Stimulated activated CD4-positive, alpha-beta T cell treated with anti-CD3 and anti-CD28 coated beads, Interleukin-15, amount 100 ng/mL, for 1 hour (primary cell): ENCODE measurements around the gene PLPP4.

Source experiments
- DNase-seq, 2 donors: peaks; one replicate each; pipeline ENCODE4 v3.0.0-alpha.2; 2020; ENCODE audit warnings: low read depth in 1 of 2, low spot score in 1 of 2

PLPP4 gene

DNA sequence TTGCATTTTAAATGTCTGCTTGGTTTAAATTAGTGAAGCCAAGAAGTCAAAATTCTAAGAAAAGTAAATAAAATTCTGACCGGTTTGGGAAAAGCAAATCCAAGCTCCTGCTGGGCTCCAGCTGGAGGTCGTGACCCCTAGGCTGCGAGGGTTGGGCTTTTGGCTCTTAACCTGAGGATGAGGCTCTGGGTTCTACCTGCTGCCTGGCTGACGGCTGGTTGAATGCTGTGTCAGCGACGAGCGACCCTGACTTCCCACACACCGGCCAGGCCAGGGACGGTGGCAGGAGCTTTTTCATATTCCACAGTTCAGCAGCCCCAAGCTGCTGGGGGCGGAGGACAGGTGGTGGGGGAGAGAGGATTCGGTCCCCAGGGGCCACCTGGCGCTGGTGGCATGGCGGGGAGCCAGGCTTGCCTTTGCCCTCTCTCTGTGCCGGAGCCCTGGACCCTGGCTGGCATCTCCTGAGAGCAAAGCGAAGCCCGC, 843 bp upstream of the PLPP4 start:
- no peak for DNase-seq

DNA sequence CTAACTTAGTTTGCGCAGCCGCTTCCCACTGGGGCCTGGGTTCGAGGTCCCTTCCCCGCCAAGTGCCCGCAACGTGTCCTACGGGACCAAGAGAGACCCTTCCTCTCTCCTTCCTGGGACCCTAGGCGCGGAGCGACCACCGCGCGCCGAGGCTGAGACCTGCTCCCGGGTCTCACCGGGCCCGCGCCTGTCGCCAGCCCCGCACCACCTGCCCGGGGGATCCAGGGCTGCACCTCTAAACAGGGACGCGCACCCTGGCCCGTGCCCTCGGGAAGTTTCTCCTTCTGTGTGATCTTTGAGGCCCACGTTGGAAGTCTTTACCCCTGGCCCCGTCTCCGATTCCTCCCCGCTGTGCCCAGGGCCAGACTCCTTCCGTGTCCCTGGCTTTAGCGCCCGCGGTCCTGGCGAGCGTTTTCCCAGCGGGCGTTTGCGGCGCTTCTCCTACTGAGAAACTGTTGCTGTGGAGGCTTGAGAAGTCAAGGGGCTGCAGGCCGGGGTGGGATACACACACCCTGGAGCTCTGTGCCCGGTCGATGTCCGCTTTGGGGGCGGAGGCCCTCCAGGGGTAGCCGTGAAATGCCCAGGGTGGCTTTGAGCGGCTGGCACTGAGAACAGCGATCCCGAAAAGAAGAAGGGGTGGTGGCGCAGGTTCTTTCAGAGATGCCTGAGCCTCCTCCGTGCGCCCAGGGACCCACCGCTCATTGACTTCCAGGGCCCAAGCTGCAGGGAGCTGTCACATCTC, 575 bp downstream of the PLPP4 start:
- no peak for DNase-seq

DNA sequence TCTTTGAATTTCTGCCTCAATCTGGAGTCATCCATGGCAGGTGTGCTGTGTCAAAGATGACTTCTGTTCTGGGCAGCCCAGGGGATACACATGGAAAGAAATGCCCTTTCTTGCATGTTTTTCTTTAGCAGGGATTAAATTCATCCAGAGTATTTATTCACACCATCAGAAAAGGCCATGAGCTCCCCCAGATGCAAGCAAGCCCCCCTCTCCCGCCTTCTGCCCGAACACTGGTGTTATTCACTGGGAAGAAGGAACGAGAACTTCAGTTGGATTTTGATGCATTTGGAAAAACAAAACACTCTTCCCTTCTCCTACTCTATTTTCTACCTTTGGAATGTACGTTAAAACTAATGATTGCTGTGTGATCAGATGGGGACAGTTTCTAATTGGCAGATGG, 1.4 kb downstream of the PLPP4 start:
- DNase-seq = no peak

DNA sequence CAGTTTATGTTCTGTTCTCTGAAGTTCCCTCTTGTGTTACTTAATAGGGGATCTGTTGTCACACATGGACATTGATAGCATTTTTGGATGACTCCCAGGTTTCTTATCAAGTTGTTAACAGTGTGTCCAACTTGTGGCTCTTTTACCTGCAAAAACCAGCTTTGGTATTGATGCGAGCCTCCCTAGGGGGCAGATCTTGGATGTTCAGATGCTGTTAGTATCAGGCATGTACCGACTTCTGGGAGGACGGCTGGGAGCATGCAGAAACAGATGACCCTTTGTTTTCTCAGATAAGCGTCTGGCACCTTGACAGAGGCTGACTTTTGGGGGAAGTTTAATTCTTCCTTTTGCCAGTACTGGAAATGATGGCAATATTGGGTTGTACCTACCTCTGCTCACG, 2.2 kb downstream of the PLPP4 start:
- DNase-seq = no peak

DNA sequence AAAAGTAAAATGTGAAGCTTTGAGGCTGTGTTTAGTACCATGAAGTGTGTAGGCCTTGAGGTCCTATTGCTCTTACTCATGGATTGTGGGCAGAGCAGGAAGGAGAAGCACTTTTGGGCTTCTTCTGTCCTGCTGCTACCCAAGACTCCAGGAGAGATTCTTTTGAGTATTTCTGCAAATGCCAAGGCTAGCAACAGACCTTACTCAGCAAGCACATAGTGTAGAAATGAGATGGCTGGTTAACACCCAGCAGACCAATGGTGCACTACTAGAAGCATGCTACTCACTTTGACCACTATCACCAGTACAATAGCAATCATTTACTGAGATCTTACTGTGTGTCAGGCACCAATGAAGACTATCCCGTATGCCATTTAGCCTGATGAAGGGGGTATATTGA, 3.2 kb downstream of the PLPP4 start:
- DNase-seq = no peak

DNA sequence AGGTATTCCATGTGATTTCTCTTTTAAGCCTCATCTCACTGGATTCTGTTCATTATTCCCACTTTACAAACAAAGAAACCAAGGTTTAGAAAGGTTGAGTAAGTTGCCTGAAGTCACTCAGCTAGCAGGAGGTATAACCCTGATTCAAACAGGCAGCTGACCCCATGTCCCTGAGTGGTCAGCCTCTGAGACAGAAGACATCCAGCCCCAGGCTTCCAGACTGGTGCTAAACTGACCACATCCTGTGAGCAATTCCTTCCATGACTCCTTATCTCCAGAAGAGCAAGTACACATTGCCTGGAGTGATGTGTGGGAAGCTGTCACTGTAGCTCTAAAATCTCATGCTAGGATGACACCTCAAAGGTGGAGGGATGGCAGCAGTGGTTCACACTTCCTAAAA, 3.7 kb downstream of the PLPP4 start:
- DNase-seq = no peak

DNA sequence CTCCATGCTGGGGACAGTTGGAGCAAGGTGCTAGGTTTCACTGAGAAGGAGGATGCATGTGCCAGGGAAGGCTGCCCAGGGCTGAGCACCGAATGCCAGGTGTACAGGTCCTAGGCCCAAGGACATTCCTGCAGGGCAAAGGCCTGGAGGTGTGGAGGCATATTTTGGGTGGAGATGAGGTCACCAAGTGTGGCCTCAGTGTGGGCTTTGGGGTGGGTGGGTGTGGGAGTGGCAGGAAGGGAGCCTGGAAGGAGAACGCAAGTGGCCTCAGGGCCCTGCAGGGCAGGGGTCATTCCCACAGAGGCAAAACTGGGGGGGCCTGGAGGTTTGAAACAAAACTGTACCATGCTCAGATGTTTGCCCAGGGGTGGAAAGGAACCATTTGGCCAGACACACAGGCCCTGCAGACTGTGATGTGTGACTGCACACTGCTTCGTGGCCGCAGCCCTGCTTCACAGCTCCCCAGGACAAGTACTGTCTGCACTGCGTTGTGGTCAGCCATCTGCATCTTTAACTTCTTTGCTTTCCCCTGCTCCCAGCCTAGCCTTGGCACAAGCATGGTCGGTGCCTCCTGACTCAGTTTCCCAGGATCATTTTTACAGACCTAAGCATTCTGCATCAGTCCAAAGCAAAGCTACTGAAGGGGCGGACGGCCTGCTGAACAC, 5.1 kb downstream of the PLPP4 start:
- DNase-seq = no peak

DNA sequence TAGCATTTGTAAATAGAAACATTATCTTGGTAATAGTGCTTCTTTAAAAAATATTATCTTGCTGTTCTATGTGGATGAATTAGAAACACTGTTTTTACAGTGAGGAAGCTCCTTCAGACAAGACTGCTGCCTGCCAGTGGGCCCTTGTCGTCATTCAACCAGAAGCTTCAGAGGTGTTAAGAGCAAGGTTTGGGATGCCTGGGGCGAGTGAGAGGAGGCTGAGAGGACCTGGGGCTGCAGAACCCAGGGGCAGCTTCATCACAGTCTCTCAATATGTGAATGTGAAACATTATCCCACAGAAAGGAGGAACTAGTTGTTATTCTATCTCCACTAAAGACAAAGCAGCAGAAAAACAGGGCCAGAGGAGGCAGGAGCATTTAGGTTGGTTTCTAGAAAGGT, 8.1 kb downstream of the PLPP4 start:
- DNase-seq = no peak

DNA sequence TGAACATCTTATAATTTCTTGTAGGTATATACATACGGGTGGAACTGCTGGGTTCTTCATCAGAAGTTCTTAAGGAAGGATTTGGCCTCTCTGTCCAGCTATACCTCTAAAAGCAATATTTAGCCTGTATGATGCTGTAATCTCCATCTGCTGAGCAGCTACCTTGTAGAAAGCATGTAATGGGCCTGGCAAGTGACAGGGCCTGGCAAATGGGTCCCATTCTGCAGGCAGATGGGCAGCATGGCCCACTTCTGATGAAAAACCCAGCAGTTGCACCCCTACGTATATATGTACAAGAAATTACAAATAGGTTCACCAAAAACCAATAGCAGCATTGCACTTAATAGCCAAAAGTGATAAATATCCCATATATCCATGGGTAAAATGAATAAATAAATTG, 9.0 kb downstream of the PLPP4 start:
- no peak for DNase-seq

DNA sequence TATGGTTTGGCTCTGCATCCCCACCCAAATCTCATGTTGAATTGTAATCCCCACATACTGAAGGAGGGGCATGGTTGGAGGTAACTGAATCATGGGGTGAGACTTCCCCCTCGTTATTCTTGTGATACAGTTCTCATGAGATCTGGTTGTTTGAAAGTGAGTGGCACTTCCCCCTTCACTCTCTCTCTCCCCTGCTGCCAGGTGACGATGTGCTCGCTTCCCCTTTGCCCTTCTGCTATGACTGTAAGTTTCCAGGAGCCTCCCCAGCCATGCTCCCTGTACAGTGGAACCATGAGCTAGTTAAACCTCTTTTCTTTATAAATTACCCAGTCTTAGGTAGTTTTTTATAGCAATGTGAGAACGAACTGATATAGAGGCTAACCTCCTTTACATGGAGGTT, 16.6 kb downstream of the PLPP4 start:
- DNase-seq = no peak

DNA sequence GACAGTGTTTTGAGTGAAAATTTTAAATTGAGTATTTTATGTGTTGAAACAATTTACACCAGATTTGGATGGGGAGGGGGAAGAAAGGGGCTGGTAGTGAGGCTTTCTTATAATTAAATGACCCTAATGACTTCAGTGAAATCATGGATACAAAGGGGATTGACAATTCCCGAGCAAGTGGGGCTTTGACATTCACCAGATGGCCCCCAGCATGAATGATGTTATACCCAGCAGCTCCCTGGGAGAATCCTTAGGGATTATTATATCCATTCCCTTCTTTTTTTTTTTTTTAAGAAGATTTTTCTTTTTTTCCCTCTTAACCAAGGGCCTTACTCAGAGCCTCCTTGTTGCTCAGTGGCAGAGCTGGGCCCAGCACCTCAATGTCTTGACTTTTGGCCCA, 17.9 kb downstream of the PLPP4 start:
- no peak for DNase-seq

DNA sequence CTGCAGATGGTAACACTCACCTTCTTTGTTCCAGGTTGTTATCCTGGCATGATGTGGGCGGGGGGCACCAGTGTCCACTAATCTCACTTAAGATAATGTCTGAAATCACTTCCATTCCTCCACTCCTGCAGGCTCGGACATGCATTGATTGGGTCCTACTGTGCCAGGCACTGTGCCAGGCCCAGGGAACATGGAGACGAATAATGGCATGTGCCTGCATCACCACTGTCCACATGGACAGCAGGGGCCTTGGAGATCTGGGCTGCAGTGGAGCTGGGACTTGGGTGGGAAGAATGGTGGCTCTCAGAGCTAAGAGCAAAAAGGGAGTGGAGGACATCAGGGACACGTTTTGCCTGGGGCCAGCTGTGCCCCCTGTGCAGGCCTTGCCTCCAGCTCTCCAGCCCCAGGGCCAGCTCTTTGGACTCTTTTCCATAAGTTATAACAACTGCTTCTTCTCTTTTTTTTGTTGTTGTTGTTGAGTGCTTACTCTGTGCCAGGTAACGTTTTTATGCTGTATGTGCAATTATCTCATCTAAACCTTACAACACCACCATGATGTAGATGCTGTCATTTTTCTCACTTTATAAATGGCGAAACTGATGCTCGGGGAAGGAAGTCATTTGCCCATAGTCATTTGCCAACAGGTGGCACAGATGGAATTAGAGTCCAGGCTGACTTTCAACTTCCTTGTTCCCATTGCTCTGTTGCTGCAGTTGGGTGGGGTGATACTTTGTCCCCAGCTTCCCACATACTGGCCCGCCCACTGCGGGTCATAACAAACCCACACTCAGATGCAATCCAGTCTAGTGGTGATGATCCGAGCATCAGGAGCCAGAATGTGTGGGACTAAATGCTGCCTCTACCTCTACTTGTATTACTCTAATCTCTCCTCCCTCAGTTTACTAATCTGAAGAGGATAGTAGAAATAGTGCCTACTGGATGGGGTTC, 19.1 kb downstream of the PLPP4 start:
- no peak for DNase-seq

DNA sequence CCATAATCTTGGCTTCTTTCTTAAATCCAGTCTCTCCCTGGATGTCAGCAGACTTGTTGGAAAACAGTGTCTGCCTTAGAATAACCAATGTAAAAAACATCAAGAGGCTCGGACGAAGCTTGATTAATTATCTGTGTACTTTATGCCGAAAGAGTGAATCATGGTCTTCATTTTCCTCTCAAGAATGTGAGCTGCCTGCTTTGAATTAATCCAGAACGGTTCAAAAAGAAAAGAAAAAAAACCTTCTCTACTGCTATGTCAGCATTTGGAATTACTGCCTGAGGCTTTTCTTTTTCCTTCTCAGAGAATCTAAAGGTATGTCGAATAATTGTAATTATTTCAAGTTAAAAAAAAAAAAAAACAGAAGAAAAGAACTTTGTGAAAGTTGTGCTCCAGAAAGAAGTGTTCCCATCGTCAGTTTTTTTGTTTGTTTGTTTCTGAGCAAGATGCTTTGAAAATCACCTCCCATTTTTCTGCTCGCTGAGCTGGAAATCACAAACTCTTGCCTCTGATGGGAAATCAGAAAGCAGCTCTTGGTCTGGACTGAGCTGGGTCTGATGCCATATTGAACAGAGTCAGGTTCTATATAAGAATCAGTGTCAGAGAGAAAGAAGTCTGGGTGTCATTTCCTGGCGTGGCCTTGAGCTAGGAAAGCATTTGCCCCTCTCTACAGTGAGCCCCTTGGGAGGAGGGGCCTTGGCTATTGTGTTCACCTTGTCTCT, 20.2 kb downstream of the PLPP4 start:
- no peak for DNase-seq

DNA sequence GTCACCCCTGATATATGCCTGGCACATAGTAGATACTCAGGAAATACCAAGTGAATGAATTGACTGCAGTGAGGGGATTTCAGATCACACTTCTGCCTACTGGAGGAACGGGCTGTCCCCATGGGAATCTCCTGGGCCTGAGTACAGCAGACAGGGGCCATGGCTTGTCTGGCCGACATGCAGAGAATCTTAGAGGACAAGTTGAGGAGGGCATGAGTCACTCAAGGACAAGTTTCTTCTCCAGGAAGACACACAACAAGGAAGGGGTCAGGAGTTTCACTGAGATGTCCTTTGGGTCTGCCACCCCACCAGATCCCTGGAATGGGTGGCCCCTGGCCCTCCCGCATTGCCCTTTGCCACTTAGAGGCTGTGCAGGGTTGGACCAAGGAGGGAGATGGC, 20.7 kb downstream of the PLPP4 start:
- DNase-seq = no peak

DNA sequence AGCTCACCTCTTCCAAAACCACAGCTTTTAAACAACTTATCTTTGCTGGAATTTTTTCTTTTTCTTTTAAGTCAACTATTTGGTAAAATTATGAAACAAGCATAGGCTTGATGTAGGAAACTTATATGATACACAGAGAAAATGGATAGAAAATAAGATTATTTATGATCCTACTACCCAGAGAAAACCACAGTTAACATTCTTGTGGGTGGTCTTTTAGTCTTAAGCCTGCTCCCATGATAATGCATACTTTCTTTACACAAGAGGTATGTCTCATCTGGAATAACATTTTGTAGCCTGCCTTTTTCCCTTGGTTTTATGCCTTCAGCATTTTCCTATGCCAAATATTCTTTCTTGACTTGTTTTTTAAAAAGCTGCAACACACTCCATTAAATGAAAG, 21.4 kb downstream of the PLPP4 start:
- DNase-seq = no peak

DNA sequence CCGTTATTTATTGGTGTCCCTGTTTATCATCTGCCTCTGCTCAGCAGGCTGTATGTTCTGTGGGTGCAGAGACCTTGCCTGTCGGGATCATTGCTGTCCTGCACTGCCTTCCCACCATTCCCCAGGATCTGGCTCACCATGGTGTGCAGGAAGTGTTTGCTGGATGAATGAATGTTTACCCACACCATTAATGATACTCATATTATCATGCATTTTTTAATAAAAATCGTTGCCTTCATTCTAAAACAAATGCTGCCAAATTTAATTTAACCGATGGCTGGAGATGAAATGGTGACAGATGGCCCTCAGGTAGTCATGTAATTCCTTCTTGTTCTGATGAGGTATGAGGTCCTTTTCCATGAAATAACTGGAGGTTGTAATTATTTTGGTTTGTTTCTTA, 22.5 kb downstream of the PLPP4 start:
- DNase-seq = no peak

DNA sequence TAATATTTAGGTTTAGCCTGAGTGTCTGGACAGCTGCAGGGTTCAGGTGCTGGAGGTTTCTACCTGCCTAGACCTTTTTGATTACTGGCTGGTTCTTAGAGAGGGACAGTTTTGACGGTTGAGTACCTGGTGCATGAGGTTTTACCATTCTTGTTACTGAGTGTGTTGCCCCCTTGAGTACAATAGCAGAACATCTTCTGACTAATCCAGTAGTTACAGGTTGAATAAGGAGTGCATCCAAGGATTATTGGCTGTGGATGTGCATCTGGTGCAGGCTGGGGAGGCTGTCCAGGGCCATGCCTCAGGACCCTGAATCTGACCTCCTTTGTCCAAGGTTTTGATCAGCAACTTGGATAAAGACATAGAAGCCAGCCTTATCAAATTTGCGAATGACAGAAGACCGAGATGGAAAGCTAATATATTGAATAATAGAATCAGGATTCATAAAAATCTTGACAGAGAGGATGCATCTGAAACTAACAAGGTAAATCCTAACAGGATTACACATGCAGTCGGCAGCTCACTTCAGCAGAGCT, 23.1 kb downstream of the PLPP4 start:
- DNase-seq = no peak

DNA sequence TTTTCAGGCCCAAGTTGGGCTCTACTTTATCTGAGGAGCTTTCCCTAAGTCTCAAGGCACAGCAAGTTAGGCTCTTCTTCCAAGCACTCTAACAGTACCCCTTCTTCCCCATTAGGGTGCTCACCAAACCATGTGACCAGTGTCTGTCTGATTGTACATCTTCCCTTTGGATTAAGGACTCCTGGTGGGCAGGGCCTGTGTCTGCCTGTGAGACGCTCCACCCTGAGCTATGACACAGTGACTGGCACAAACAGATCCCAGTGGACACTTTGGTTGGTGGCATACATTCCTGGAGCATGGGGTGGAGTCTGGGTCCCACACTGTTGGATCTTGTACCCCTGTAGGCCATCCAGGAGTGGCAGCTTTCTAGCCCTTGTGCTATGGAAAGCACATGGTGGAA, 23.8 kb downstream of the PLPP4 start:
- DNase-seq = no peak

DNA sequence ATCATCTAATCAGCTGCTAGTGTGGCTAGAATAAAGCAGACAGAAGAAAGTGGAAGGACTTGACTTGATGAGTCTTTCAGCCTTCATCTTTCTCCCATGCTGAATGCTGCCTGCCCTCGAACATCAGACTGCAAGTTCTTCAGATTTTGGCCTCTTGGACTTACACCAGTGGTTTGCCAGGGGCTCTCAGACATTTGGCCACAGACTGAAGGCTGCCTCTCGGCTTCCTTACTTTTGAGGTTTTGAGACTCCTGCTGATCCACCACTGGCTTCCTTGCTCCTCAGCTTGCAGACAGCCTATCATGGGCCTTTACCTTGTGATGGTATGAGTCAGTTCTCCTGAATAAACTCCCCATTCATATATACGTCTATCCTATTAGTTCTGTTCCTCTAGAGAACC, 26.0 kb downstream of the PLPP4 start:
- DNase-seq = no peak

DNA sequence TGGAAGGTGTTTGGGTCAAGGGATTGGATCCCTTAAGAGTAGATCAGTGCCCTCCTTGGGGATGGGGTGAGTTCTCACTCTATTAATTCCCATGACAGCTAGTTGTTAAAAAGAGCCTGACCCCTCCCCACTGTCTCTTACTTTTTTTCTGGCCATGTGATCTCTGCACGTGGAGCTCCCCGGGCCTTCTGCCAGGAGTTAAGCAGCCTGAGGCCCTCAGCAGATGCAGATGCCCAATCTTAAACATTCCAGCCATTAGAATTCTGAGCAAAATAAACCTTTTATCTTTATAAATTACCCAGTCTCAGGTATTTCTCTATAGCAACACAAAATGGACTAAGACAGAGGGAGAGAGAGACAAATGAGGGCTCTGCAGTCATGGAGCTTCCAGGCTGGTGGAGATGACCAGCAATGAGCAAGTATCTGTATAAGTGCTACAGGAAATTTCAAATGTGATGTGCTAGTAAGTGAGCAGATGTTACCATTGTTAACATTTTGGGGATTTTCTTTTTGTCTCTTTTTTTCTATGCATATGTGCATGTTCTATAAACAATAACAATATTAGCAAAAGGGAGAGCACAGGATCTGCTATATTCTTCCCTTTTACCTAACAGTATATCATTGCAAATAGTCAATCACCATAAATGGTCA, 26.7 kb downstream of the PLPP4 start:
- DNase-seq = no peak
